Motor neuron (in vitro differentiated cells): ENCODE data around the gene C10orf71. TPM values are rescaled to one million over a fixed set of nuclear protein-coding genes. Genes with fewer than 3 reads are reported as not detected.

Experiments used
- ATAC-seq, 8 experiments: fragments of 200-7000 bp; cut with Tn5 transposase; replicated peaks in 6 of 8; 2 replicates each; pipeline ENCODE4 v1.8.0; 2021; ENCODE audit warnings: mild to moderate bottlenecking in 8 of 8, moderate library complexity in 8 of 8
- H3K27ac ChIP-seq, 2 donors: fragments of 250-450 bp; sonication (Bioruptor Pico); 2 replicates each; pipeline ENCODE4 v1.9.0; 2021; ENCODE audit warnings: antibody characterized with exemption in 2 of 2, mild to moderate bottlenecking in 2 of 2, moderate library complexity in 1 of 2
- H3K4me1 ChIP-seq, 2 donors: fragments of 250-450 bp; sonication (Bioruptor Pico); replicated peaks in 1 of 2; 2 replicates each; pipeline ENCODE4 v1.6.1; 2021; ENCODE audit warnings: antibody characterized with exemption in 2 of 2, mild to moderate bottlenecking in 2 of 2, moderate library complexity in 1 of 2
- H3K4me3 ChIP-seq, 5 donors: fragments of 250-450 bp; sonication (Bioruptor Pico); 2 replicates each; pipeline ENCODE4 v1.9.0; 2021; ENCODE audit warnings: antibody characterized with exemption in 5 of 5, mild to moderate bottlenecking in 5 of 5, moderate library complexity in 4 of 5
- WGBS, 10 experiments: fragments of 450-650 bp; shearing (Covaris generic); methylation state at CpG; one replicate each; pipeline ENCODE4 v1.0.0; 2022; 5-methylcytosine and 5-hydroxymethylcytosine counted together
- in situ Hi-C, 9 experiments: fragments of 400-800 bp; cut with MboI; loops; one replicate each; pipeline ENCODE4 v1.15.0; 2021; ENCODE audit warnings: low sequenced_read_pairs in 9 of 9, low pct_unique_long_range_greater_than_20kb in 2 of 9; ENCODE audit not compliant: unreplicated experiment in 9 of 9
- total RNA-seq, 8 experiments: library from RNA; unstranded; fragments of 300-600 nt; gene quantifications; 2 replicates each; pipeline versions ENCODE4 v1.2.3 to v1.2.4, GENCODE V29; 2022

The C10orf71 gene
- total RNA-seq, 8 experiments from 2014 or later, result 0.04 to 1.6 (median 0.22) TPM; not detected in 2

DNA sequence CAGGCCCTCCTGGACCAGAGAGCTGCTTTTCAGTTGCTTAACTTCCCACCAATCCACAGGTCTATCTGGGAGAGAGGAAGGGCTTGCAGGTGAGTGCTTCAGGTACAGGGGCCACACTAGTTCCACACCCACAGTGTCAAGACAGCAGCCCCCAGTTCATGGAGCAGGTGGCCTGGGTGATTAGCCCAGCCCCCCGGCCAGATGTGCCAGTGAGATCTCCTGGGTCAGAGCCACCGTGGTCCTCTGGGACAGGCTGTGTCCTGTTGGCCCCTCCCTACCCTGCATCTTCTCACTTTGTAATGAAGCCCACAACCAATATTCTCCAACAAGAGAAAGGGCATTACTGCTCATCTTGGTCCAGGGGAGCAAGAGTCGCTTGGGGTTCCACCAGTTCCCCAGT, 66.3 kb downstream of the C10orf71 start:
- WGBS, 10 experiments, result 63 to 100% (median 100%) methylated on average over 1 to 2 of the region's 3 CpGs; no CpG with 5 or more reads in 6 of the 10 experiments
- H3K27ac ChIP-seq, result no peak overlapping the region
- no peaks in the 10 kb centered on the region for H3K4me1 ChIP-seq
- no peak for ATAC-seq
- in situ Hi-C loops, result no loop called here
- no peak overlapping the region for H3K4me3 ChIP-seq

- 20 to 93% (median 64%) methylated on average over 1 to 7 of the region's 23 CpGs; no CpG with 5 or more reads in 4 of the 10 experiments for WGBS, 10 experiments
- in situ Hi-C loops, result no loop called here
Measured at GRCh38 chr10:49365675-49366415, 66.9 kb downstream of the C10orf71 start.

DNA sequence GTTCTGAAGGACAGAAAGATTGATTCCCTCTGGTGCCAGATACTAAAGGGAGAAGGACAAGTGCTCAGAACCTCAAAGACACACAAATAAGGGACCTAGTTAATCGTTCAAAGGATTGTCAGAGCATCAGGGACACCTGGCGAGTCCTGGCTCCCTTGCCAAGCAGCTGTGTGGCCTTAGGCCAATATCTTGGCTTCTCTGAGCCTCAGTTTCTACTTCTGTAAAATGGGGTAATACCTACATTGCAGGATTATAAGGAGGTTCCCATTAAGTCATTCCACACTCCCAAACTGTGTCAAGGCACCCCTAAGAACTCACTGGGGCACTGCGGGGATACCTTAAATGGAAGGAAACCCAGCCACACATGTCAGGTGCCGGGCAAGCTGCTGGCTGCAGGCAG, 67.5 kb downstream of the C10orf71 start:
- Histone ChIP-seq H3K4me1 (no peaks in the 10 kb centered on the region), H3K27ac (no peak overlapping the region), H3K4me3 (no peak overlapping the region)
- 10 to 100% (median 28%) methylated on average over 1 to 2 of the region's 4 CpGs; no CpG with 5 or more reads in 3 of the 10 experiments for WGBS, 10 experiments
- in situ Hi-C loops, result no loop called here
- ATAC-seq, result no peak

More at GRCh38 chr10:49365675-49366415, 66.9 kb downstream of the C10orf71 start:
- H3K4me3 ChIP-seq, result no peak overlapping the region
- H3K27ac ChIP-seq, result no peak overlapping the region
- ATAC-seq, result no peak
- H3K4me1 ChIP-seq, result no peaks in the 10 kb centered on the region

DNA sequence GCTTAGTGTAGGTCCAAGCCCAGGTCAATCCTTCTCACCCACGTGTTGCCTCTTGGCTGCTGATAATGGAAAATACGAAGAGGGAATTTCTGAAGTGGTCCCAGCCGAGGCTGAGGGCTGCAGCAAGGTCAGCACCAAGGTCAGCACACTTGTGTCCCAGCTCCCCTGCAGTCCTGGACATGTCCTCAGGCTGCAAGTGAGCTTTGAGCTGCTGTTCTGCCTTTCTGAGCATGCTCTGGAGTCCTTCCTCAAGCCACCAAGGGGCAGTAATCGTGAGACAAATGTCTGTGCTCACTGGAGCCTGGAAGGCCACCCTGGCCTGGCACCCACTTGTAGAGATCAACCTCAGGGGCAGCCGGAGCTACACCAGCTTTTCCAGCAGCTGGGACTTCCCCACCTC, 68.6 kb downstream of the C10orf71 start:
- H3K27ac ChIP-seq, result no peak overlapping the region
- in situ Hi-C loops, result no loop called here
- ATAC-seq, result peak in 2 of 8 experiments; percentile 25 to 27
- WGBS, 10 experiments, result 17 to 60% (median 33%) methylated on average over 1 to 3 of the region's 5 CpGs; no CpG with 5 or more reads in 3 of the 10 experiments
- H3K4me3 ChIP-seq, result no peak overlapping the region
- H3K4me1 ChIP-seq, result no peaks in the 10 kb centered on the region

GRCh38 chr10:49368256-49368655, 69.3 kb downstream of the C10orf71 start:
- Histone ChIP-seq H3K4me1 (no peaks in the 10 kb centered on the region), H3K4me3 (no peak overlapping the region), H3K27ac (no peak overlapping the region)
- ATAC-seq, result no peak
- WGBS, 10 experiments, result 51 to 82% (median 65%) methylated on average over 1 to 4 of the region's 4 CpGs; no CpG with 5 or more reads in 5 of the 10 experiments
- in situ Hi-C loops, result no loop called here

GRCh38 chr10:49369216-49370162, 70.5 kb downstream of the C10orf71 start:
- in situ Hi-C loops, result no loop called here
- Histone ChIP-seq H3K27ac (no peak overlapping the region), H3K4me1 (no peaks in the 10 kb centered on the region), H3K4me3 (no peak overlapping the region)
- peak in 1 of 8 experiments; percentile 18 for ATAC-seq
- WGBS, 10 experiments, result 33 to 80% (median 69%) methylated on average over 2 to 8 of the region's 14 CpGs

DNA sequence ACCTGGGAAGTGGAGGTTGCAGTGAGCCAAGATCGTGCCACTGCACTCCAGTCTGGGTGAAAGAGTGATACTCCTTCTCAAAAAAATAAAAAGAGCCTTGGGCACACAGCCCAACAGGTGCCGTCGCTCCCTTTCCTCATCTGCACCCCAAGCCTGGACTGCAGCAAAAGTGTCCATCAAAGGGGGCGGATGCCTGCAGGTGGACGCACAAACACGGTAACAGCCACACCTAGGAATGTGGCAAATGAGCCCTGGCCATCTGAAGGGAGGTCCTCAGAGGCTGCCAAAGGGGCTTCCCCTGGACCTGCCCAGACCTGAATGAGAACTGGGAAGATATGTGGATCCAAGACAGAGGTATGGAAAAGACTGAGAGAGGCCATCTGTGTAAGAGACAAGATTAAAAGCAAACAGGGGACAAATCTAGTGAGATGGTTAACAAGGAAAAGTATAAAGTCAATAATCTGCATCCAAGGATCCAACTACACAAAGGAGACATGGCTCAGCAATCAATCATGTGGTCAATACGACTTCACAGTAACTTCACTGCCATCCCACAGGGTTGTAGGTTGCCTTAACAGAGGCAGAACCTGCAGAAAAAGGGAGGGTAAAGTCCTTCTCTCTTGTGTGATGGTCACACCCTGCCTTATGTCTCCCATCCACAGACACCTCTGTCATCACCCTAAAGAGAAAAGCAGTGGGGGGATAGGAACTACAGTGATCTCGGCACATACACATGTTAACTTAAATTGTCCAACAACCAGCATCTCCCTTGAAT, 71.5 kb downstream of the C10orf71 start:
- in situ Hi-C loops, result no loop called here

DNA sequence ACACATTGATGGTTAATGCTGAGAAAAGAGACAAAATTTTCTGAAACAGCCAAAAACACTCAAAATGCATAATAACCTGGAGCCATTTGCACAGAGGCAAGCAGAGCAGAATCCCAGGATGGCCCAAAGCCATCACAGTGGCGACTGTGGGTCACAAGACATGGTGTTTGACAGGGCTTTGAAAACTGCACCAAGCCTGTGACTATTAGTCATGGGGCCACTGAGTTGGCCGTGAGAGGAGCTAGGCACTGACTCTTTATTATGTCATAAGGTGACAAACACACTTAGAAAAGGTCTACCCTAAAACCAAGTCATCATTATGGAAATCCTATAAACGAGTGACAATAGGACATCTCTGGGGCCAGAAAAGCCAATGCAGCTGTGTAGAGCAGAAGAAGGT, 73.0 kb downstream of the C10orf71 start:
- ATAC-seq, result no peak
- 0 to 92% (median 29%) methylated on average over 1 to 2 of the region's 3 CpGs; no CpG with 5 or more reads in 4 of the 10 experiments for WGBS, 10 experiments
- H3K27ac ChIP-seq, result no peak overlapping the region
- in situ Hi-C loops, result no loop called here
- no peak overlapping the region for H3K4me3 ChIP-seq
- H3K4me1 ChIP-seq, result no peaks in the 10 kb centered on the region

More for the DNA sequence above, 71.5 kb downstream of the C10orf71 start:
- Histone ChIP-seq H3K27ac (no peak overlapping the region), H3K4me3 (no peak overlapping the region), H3K4me1 (no peaks in the 10 kb centered on the region)
- ATAC-seq, result no peak
- WGBS, 10 experiments, result 0 to 100% (median 77%) methylated on average over 1 to 6 of the region's 8 CpGs

DNA sequence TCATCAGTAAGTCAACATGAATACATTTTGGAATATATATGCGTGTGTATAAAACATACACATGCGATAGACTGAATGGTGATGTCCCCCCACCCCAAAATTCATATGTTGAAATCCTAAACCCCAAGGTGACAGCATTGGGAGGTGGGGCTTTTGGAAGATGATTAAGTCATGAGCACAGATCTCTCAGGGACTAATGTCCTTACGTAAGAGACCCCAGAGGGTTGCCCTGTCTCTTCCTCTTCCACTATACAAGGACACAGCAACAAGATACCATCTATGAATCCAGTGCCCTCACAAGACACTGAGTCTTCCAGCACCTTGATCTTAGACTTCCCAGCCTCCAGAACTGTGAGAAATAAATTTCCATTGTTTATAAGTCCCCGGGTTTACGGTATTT, 74.4 kb downstream of the C10orf71 start:
- Histone ChIP-seq H3K4me3 (no peak overlapping the region), H3K4me1 (no peaks in the 10 kb centered on the region), H3K27ac (no peak overlapping the region)
- ATAC-seq, result no peak
- in situ Hi-C loops, result no loop called here
- WGBS, 10 experiments, result 56 to 100% (median 86%) methylated on average over 1 to 5 of the region's 5 CpGs; no CpG with 5 or more reads in 2 of the 10 experiments

DNA sequence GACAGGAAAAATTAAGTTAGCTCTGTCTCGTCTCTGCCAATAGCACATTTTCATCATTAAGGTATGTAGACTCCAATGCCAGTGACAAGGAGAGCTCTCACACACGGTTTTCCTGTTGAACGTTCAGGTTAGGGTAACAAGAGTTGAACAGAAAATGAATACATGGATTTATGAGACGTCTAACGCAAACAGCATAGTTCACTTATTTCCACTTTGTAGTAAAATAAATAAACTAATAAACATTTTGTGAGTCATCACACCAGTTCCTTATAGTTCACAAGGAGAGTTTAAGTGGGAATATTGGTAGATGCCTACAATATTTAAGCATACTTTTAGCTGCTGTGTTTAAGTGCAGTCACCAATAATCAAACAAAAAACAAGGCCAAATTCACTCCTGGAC, 75.8 kb downstream of the C10orf71 start:
- in situ Hi-C loops, result no loop called here
- Histone ChIP-seq H3K4me1 (no peaks in the 10 kb centered on the region), H3K4me3 (no peak overlapping the region), H3K27ac (no peak overlapping the region)
- ATAC-seq, result no peak
- 44 to 84% (median 69%) methylated on average over 2 to 5 of the region's 5 CpGs for WGBS, 10 experiments

DNA sequence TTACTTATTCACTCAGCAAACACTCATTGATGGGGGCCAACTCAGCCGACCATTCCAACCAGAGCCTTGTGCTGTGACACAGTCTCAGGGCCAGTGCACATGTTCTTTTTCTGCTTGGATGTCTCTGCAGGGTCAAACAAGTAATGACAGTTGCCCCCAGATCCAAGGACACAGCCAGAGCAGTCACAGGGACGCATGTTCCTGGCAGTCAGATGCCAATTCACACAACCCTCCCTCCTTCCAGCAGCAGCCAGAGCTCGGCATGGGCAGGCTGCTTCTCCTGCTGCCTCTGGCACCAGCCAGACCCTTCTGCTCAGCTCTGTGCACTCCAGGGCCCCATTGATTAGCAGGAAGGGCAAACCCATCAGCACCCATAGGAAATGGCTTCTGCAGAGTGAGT, 76.6 kb downstream of the C10orf71 start:
- no peak overlapping the region for H3K27ac ChIP-seq
- H3K4me3 ChIP-seq, result no peak overlapping the region
- in situ Hi-C loops, result no loop called here
- ATAC-seq, result no peak
- no peaks in the 10 kb centered on the region for H3K4me1 ChIP-seq
- 0 to 83% (median 66%) methylated on average over 1 to 2 of the region's 3 CpGs; no CpG with 5 or more reads in 4 of the 10 experiments for WGBS, 10 experiments
